Measurements from ENCODE around the gene MAPK6. TPM values are rescaled to one million over a fixed set of nuclear protein-coding genes. Genes with fewer than 3 reads are reported as not detected.

The MAPK6 gene
- total and polyA plus RNA-seq, 9 of the 15 experiments (the other 6 are each of a cell fraction or from before 2014, with no cell fraction given): 28.5 to 97.1 (median 74.0) TPM

- Histone ChIP-seq H3K27me3 (ENCODE audit: control insufficient read depth in 2 of 2, insufficient read depth in 2 of 2, low read length in 2 of 2) (0 out of 5 replicates have a peak, but pooled peaks cover 0 to 2% of the 10 kb centered on the region in 2 experiments), H3K27ac (ENCODE audit: extremely low read depth, low read depth, low read length) (no peak overlapping the region), H3K36me3 (ENCODE audit: control insufficient read depth, insufficient read depth, low read length) (no peaks in the 10 kb centered on the region), H3K4me3 (no peak overlapping the region), H3K9me1 (ENCODE audit: control insufficient read depth, insufficient read depth, low read length) (no peaks in the 10 kb centered on the region), H3K79me2 (ENCODE audit: control insufficient read depth, insufficient read depth, low read length) (no peaks in the 10 kb centered on the region), H3K4me2 (ENCODE audit: insufficient read depth, low read length) (no peak overlapping the region), H4K20me1 (replicated peaks; ENCODE audit: control insufficient read depth, insufficient read depth, low read length) (no peaks in the 10 kb centered on the region), H3K4me1 (replicated peaks in 1 of 2; ENCODE audit: control insufficient read depth in 2 of 2, insufficient read depth in 2 of 2, low read length in 2 of 2) (peaks cover 0 to 11% of the 10 kb centered on the region in 2 experiments; a peak in 2 of 5 replicates), H3K9me3 (replicated peaks; ENCODE audit: control insufficient read depth, insufficient read depth, low read depth, low read length) (no peaks in the 10 kb centered on the region), H3K9ac (ENCODE audit: insufficient read depth in 1 of 2, low read depth in 2 of 2, low read length in 2 of 2) (no peak overlapping the region), H2AFZ (ENCODE audit: low read depth, low read length) (no peak overlapping the region)
- DNase-seq (ENCODE audit: extremely low read depth in 1 of 4, low spot score in 3 of 4) (no peak), ATAC-seq (no peak), FAIRE-seq (no peak)
- in situ Hi-C loops (cut with MboI) (no loop called here), intact Hi-C loops (cut with micrococcal nuclease) (no loop called here)
- BruUV-seq (replicated peaks): no TSS peak
- WGBS (ENCODE audit: insufficient coverage, low coverage, missing lambda C conversion rate): 73% methylated on average over 28 of the region's 61 CpGs
- ChIA-PET POLR2A (no interaction called here), CTCF (ENCODE audit: low intra/inter-chr PET ratio) (no interaction called here)
- TF ChIP-seq ZNF143 (CRISPR knock-in tag; IDR thresholded peaks at IDR 0.05): no peak
- no peak for TF ChIP-seq ZBTB34 (CRISPR knock-in tag; IDR thresholded peaks at IDR 0.05)
- TF ChIP-seq TAF7 (tag; IDR thresholded peaks at IDR 0.05): no peak
- TF ChIP-seq, protein P1, sequence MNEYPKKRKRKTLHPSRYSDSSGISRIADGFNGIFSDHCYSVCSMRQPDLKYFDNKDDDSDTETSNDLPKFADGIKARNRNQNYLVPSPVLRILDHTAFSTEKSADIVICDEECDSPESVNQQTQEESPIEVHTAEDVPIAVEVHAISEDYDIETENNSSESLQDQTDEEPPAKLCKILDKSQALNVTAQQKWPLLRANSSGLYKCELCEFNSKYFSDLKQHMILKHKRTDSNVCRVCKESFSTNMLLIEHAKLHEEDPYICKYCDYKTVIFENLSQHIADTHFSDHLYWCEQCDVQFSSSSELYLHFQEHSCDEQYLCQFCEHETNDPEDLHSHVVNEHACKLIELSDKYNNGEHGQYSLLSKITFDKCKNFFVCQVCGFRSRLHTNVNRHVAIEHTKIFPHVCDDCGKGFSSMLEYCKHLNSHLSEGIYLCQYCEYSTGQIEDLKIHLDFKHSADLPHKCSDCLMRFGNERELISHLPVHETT (CRISPR knock-in tag; conservative IDR thresholded peaks at IDR 0.05 in 1 of 2, IDR thresholded peaks at IDR 0.05 in 1 of 2): 0 out of 4 replicates have a peak, but pooled peaks of 1 of the 2 experiments have one; percentile 10
- TF ChIP-seq, protein P2, sequence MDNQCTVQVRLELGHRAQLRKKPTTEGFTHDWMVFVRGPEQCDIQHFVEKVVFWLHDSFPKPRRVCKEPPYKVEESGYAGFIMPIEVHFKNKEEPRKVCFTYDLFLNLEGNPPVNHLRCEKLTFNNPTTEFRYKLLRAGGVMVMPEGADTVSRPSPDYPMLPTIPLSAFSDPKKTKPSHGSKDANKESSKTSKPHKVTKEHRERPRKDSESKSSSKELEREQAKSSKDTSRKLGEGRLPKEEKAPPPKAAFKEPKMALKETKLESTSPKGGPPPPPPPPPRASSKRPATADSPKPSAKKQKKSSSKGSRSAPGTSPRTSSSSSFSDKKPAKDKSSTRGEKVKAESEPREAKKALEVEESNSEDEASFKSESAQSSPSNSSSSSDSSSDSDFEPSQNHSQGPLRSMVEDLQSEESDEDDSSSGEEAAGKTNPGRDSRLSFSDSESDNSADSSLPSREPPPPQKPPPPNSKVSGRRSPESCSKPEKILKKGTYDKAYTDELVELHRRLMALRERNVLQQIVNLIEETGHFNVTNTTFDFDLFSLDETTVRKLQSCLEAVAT (IDR thresholded peaks at IDR 0.05): no peak
- peak; percentile 38; the same call in 1 of the 2 replicates for TF ChIP-seq ZBTB33 (CRISPR knock-in tag; IDR thresholded peaks at IDR 0.05)
Observed at GRCh38 chr15:52112203-52112750, 93.3 kb downstream of the MAPK6 start.

All from K562 (cell line).